ENCODE measurements around the gene ELF3.

DNA sequence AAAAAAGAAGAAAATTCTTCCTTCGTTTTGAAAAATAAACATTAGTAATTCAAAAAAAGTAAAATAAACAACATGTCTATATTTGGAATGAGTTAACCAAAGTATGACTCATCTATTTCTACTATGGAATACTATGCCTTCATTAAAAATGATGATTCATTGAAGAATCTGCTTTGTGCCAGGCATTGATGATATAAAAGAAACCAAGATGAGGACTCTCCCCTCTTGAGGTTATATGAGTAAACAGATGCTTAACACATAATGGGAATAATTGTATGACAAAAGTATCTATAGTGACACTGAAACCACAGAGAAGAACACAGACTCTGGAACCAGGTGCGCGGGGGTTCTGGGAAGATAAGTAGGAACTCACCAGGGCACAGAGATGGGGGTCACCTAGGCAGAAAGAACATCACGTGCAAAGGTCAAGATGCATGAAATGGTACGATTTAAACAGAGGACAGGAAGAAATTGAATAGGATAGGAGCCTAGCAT, 18.8 kb downstream of the ELF3 start:
- TF ChIP-seq POLR2AphosphoS5 (IDR thresholded peaks at IDR 0.05; ENCODE audit: borderline replicate concordance, low read depth, low read length) (no peak), EZH2 (IDR thresholded peaks at IDR 0.05) (no peak), FOXP2 (optimal IDR thresholded peaks at IDR 0.05; ENCODE audit: control extremely low read depth, extremely low read length, insufficient read depth) (no peak)

Data from SK-N-MC (cell line).